HEK293T (cell line): ENCODE data around the gene LRRC8A.
"Not testable (repeated sequence)": the region's sequence is repeated elsewhere in the genome, so short reads cannot be mapped to it uniquely, and the experiment has no call there.

Experiments
- CTCF ChIA-PET: fragments of 350-600 bp; formaldehyde crosslinking; extraction: SDS; loops from one replicate; lab custom pipeline; 2021; ENCODE audit warnings: antibody characterized with exemption, inconsistent platforms; lab: Yijun Ruan, JAX
- POLR2A ChIA-PET: fragments of 350-600 bp; formaldehyde crosslinking; extraction: SDS; loops from one replicate; lab custom pipeline; 2020; ENCODE audit warnings: antibody characterized with exemption, inconsistent platforms; lab: Yijun Ruan, JAX
- DNase-seq: peaks from one replicate; pipeline ENCODE4 v3.0.0; 2012; ENCODE audit warnings: mixed read lengths; ENCODE audit errors: extremely low spot score
- ARNT ChIP-seq: fragments of 450-650 bp; IDR thresholded peaks from 2 replicates; pipeline ENCODE4 v1.6.1; 2017; ENCODE audit warnings: mild to moderate bottlenecking
- BHLHE40 ChIP-seq: fragments of 450-650 bp; IDR thresholded peaks from 2 replicates; pipeline ENCODE4 v1.6.1; 2016; ENCODE audit warnings: mild to moderate bottlenecking, moderate library complexity, borderline replicate concordance
- CTBP1 ChIP-seq: fragments of 450-650 bp; IDR thresholded peaks from 2 replicates; pipeline ENCODE4 v1.6.1; 2016; ENCODE audit warnings: borderline replicate concordance
- ELF4 ChIP-seq: fragments of 450-650 bp; IDR thresholded peaks from 2 replicates; pipeline ENCODE4 v1.6.1; 2017; ENCODE audit warnings: antibody characterized with exemption
- FOXA1 ChIP-seq: fragments of 450-650 bp; IDR thresholded peaks from 2 replicates; pipeline ENCODE4 v1.6.1; 2016; ENCODE audit warnings: mild to moderate bottlenecking
- FOXK2 ChIP-seq: fragments of 450-650 bp; IDR thresholded peaks from 2 replicates; pipeline ENCODE4 v1.6.1; 2016; ENCODE audit warnings: mild to moderate bottlenecking
- FOXM1 ChIP-seq: fragments of 450-650 bp; IDR thresholded peaks from 2 replicates; pipeline ENCODE4 v1.6.1; 2017; ENCODE audit warnings: mild to moderate bottlenecking, borderline replicate concordance
- HDGF ChIP-seq: fragments of 450-650 bp; IDR thresholded peaks from 2 replicates; pipeline ENCODE4 v1.6.1; 2017; ENCODE audit warnings: antibody characterized with exemption, borderline replicate concordance
- L3MBTL2 ChIP-seq: fragments of 450-650 bp; conservative IDR thresholded peaks from 2 replicates; pipeline ENCODE4 v1.6.1; 2016; ENCODE audit warnings: mild to moderate bottlenecking
- LEF1 ChIP-seq: fragments of 450-650 bp; IDR thresholded peaks from 2 replicates; pipeline ENCODE4 v1.6.1; 2017; ENCODE audit warnings: mild to moderate bottlenecking, borderline replicate concordance
- NFRKB ChIP-seq: fragments of 450-650 bp; IDR thresholded peaks from 2 replicates; pipeline ENCODE4 v1.6.1; 2016; ENCODE audit warnings: mild to moderate bottlenecking, moderate library complexity
- PKNOX1 ChIP-seq: fragments of 450-650 bp; IDR thresholded peaks from 2 replicates; pipeline ENCODE4 v1.6.1; 2016
- SP1 ChIP-seq: fragments of 450-650 bp; IDR thresholded peaks from 2 replicates; pipeline ENCODE4 v1.6.1; 2017
- SUZ12 ChIP-seq: fragments of 450-650 bp; IDR thresholded peaks from 2 replicates; pipeline ENCODE4 v1.6.1; 2016; ENCODE audit warnings: mild to moderate bottlenecking
- TARDBP ChIP-seq: fragments of 450-650 bp; IDR thresholded peaks from 2 replicates; pipeline ENCODE4 v1.6.1; 2016
- ZNF384 ChIP-seq: fragments of 450-650 bp; IDR thresholded peaks from 2 replicates; pipeline ENCODE4 v1.6.1; 2016

LRRC8A gene

GRCh38 chr9:128862401-128862851 is 19.5 kb upstream of the LRRC8A start:
- ChIA-PET POLR2A (interaction anchor here (1.4 kb wide), 1 partner anchor 33 kb away, joined by 3 read pairs; the partner anchor contains the start of gene SPOUT1), CTCF (interaction anchor here (0.7 to 2.2 kb wide), 3 partner anchors 9 to 66 kb away, joined by 3 to 7 read pairs (median 6); no protein-coding TSS in a partner anchor)
- DNase-seq, result no peak
- TF ChIP-seq ARNT (no peak), TARDBP (no peak), PKNOX1 (no peak)

GRCh38 chr9:128863647-128864046 is 18.3 kb upstream of the LRRC8A start:
- ChIA-PET POLR2A (no interaction called here), CTCF (interaction anchor here (0.7 to 2.2 kb wide), 2 partner anchors 59 to 372 kb away, joined by 6 to 7 read pairs; no protein-coding TSS in a partner anchor)
- no peak for TF ChIP-seq FOXK2
- no peak for TF ChIP-seq ELF4
- no peak for TF ChIP-seq TARDBP
- TF ChIP-seq ARNT, result no peak
- TF ChIP-seq ZNF384, result no peak
- no peak for TF ChIP-seq FOXM1
- TF ChIP-seq NFRKB, result no peak
- TF ChIP-seq SUZ12, result no peak
- no peak for TF ChIP-seq HDGF
- TF ChIP-seq L3MBTL2, result no peak
- TF ChIP-seq CTBP1, result no peak
- TF ChIP-seq PKNOX1, result no peak
- no peak for TF ChIP-seq BHLHE40
- no peak for TF ChIP-seq SP1
- no peak for TF ChIP-seq LEF1
- TF ChIP-seq FOXA1, result no peak
- peak; percentile 89 for DNase-seq

- POLR2A ChIA-PET, result interaction anchor here (0.6 kb wide), 1 partner anchor 160 kb away, joined by 3 read pairs; no protein-coding TSS in a partner anchor
- no peak for DNase-seq
- no peak for TF ChIP-seq SUZ12
- no peak for TF ChIP-seq FOXK2
- TF ChIP-seq BHLHE40, result no peak
- no peak for TF ChIP-seq ELF4
- TF ChIP-seq FOXM1, result no peak
- no peak for TF ChIP-seq ZNF384
- no peak for TF ChIP-seq TARDBP
- no peak for TF ChIP-seq L3MBTL2
- no peak for TF ChIP-seq HDGF
- no peak for TF ChIP-seq CTBP1
- TF ChIP-seq NFRKB, result no peak
- TF ChIP-seq PKNOX1, result no peak
- CTCF ChIA-PET, result interaction anchor here (0.8 kb wide), 1 partner anchor 8 kb away, joined by 3 read pairs; no protein-coding TSS in a partner anchor
Measured at GRCh38 chr9:128870128-128870940, 11.6 kb upstream of the LRRC8A start.

- not testable (repeated sequence) for DNase-seq
- CTCF ChIA-PET, result interaction anchor here (0.8 kb wide), 1 partner anchor 9 kb away, joined by 3 read pairs; no protein-coding TSS in a partner anchor
- POLR2A ChIA-PET, result interaction anchor here (0.6 kb wide), 1 partner anchor 161 kb away, joined by 3 read pairs; no protein-coding TSS in a partner anchor
Measured at GRCh38 chr9:128870941-128871265, 11.0 kb upstream of the LRRC8A start.

- TF ChIP-seq FOXA1 (no peak), PKNOX1 (no peak), ELF4 (no peak), ZNF384 (no peak), FOXK2 (no peak), FOXM1 (no peak), SUZ12 (no peak), L3MBTL2 (no peak), ARNT (no peak), BHLHE40 (no peak), HDGF (no peak), SP1 (no peak), CTBP1 (no peak), TARDBP (no peak), LEF1 (no peak), NFRKB (no peak)
- POLR2A ChIA-PET, result no interaction called here
- CTCF ChIA-PET, result interaction anchor here (0.7 to 1.1 kb wide), 3 partner anchors 11 to 124 kb away, joined by 3 to 4 read pairs (median 3); no protein-coding TSS in a partner anchor
- no peak for DNase-seq
Measured at GRCh38 chr9:128877852-128878251, 4.1 kb upstream of the LRRC8A start.
